AG08396 (cell line): ENCODE data around the gene UROC1.
A peak's percentile ranks its signal among the peaks of the same experiment; 100 is the strongest.

Experiments
- DNase-seq: peaks from one replicate; pipeline ENCODE4 v3.0.0; 2012; ENCODE audit warnings: low spot score, mixed read lengths

The UROC1 gene

DNA sequence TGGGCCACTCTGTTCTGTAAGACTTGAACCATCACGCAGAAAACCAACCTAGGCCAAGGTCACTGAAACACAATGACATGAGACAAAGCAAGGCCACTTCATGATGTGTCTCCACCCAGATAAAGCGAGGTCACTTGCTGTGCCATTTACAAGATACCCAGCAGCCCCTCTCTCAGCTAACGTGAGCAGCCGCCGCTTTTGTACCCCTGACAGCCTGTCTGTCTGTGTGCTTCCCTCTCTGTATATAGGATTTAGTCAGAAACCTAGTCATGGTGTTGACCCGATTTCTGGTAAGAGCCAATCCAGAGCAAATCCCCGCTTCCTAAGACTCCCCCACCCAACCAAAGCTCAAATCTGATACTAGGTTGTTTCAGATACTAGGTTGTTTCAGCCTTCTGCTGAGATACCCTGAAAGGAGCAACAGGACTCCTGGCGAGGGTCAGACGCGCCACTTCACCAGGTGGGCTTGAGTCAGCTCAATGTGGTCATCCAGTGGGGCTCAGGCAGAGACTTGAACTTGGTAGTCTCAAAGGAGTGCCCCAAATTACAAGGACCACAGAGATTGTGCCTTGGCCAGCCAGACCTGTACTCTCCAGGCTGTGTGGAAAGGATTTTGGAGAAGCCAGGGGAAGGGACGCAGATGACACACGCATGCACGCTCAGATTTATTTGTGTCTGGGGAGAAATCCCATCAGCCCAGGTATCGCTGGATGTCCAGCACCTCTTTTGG, 38.8 kb downstream of the UROC1 start:
- DNase-seq: no peak

DNA sequence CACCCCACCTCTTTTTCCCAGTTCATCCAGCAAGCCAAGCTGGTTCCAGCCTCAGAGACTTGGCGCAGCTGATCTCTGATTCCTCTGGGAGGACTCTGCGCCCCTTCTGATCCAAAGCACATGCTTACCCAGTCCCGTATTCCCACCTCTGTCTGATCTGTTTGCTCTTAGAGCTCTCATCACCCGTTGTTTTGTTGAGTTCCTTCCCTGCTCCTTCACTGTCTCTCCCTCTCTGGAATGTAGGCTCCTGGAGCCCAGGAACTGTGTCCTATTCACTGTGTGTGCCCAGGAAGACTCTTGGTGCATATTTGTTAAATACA, 40.6 kb downstream of the UROC1 start:
- DNase-seq: no peak

DNA sequence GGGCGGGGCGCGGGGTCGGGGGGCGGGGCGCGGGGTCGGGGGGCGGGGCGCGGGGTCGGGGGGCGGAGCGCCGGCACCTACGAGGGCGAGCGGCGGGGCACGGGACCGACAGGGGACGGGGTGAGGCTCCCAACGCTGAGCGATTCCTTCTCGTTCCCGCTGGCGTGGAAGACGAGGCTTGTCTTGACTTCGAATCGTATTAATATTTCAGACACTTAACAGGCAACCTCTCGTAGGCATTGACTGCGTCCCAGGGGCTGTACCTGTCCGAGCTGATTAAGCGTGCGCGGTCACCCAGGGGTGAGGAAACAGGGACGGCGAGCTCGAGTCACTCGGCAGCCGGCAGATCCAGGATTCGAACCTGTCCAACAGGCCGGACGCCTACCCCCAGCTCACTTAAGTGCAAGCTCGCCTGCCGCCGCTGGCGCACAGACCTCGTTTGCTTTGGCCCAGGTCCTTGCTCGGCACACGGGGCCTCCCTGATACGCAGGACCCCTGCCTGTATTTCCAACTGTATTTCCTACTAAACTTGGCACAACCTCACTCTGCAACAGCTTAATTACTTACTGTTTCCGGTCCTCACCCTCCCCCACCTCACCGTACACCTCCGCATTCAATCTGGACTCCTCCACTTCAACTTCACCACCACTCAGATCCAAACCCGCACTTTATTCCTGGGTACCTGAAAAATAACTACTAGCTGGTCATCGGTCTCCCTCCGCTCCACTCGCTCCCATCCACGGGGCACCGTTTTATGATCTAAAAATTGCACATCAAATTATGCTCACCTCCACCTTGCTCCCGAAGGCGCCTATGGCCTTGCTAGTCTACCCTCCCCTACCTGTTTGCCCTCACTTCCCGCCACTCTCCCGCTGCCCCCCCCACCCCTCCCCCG, 41.2 kb downstream of the UROC1 start:
- peak; percentile 35 for DNase-seq

DNA sequence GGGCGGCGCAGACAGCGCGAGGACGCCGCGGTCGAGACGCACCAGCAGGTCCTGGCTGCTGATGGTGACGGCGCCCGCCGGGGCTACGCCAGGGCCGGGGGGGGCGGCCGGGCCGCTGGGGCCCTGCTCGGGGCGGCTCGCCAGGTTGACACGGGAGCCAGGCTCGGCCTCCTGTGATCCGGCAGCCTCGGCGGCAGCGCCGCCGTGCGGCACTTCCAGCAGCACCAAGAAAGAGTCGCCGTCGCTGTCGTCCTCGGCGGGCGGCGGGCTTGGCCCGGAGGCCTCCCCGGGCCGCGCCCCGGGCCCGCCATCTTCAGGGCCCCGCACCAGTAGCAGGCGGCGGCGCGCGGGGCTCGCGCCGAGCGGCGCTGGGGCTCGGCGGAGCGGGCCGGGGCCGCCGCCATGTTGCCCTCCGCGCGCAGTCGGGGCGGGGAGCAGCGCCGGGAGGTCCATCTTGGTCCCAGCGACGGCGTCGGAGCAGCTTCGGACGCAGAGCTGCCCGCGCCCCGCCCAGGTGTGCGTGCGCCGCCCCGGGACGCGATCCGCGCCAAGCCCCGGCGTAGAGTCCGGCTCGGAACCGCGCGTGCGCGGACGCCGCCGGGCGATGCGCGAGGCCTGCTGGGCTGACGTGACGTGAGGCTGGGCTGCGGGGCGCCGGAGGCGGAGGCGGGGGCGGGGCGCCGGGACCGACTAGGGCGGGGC, 42.0 kb downstream of the UROC1 start, which contains the start of gene ZXDC:
Gene ZXDC, minus strand, starts transcription at position 479 of the 702 bp plus-strand sequence. Its CDS starts 26 bp downstream, at position 453.
- DNase-seq: peak; percentile 100

DNA sequence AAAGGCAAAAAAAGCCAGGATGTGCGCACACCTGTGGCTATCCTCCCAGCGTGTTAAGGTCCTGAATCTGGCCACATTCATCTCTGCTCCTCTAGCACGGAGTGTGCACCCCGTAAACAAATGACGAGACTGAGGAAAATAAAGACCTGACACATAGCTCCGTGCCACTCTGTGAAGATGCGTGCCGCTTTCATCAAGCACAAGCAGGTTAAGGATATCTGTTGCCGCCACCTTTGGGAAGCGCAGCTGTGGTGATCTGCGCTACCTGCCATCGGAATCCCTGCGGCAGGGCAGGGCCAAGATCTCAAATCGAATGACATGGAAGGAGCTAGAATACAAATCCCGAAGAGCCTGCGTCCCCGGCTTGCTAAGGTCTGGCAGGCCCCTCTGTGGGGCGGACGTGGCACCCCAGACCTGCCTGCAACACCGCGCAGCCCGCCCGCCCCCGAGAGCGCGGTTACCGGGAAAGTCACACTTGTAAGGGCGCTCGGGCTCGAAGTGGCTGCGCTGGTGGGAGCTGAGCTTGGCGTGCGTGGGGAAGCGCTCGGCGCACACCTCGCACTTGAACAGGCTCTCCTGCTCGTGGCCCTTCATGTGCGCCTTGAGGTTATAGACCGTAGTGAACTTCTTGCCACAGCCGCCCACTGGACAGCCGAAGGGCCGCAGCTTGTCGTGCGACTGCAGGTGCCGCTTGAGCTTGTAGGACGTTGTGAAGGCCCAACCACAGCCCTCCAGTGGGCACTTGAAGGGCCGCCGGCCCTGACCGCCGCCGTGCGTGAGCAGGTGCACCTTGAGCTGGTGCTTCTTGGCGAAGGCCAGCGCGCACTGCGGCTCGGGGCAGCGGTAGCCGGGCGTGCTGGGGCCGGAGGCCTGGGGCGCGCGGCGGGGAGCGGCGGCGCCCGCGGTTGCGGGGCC, 42.8 kb downstream of the UROC1 start:
- DNase-seq: peak; percentile 59

DNA sequence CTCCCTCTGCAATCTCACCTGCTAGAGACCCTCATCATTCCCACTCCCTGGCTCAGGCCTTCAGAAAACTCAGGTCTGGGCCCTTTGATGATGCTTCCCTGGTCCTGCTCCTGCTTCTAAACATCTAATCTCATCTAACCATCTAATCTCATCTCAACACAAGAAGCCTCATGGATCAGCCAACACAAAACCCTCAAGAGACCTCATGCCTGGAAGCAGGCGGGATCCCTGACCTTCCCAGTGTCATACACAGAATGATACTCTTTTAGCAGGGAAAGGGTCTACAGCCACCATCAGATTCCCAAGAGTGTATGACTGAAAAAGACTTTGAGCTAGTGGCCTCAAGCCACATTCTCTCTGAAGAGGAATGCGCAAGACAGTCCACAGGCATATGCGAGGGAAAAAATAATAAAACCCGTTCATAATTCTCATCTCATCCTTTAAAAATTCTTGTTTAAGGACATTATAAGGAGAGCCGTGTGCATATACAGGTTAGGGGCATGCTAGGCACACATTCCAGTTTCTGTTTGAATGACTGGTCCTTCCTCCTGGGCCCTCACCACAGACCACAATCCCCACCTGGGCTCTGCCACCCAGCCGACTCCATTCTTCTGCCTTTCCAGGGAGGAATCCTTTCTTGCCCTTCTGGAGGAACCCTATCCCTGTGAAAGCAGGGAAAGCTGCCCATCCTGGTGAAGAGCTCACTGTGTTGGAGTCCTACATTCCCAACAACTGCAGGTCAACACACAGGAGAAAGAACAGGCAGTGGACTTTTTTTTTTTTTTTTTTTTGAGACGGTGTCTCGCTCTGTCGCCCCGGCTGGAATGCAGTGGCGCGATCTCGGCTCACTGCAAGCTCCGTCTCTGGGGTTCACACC, 44.0 kb downstream of the UROC1 start:
- DNase-seq: no peak

DNA sequence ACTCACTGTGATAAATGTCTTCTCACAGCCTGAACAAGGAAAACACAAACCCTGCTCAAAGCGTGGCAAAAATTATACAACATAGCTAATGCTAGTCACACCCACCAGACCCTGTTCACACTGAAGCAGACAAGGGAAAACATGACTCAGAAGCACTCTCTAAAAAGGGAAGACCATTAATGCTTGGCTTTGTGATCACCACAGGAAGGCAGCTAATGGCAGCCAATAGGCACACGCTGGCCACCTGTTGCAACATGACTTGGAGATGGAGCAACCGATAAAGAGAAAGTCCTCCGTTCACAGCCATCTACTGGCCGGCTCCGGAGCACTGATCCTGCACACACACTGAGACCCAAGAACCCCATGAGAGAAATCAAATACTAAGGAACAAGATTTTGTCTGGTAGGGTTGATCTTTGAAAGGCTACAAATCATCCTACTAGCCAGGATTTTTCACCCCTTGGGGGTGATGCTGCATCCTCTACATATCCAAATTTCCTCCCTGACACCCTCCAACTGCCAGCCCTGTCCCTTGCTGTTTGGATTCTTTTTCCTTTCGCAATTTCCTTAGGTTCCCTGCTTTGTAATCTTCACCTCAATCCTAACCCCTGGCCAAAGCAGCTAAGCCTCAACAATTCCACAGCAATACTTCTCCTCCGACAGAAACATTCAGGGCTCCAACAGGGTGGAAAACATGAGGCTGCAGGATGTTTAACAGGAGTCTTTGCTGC, 45.1 kb downstream of the UROC1 start:
- DNase-seq: peak; percentile 76

DNA sequence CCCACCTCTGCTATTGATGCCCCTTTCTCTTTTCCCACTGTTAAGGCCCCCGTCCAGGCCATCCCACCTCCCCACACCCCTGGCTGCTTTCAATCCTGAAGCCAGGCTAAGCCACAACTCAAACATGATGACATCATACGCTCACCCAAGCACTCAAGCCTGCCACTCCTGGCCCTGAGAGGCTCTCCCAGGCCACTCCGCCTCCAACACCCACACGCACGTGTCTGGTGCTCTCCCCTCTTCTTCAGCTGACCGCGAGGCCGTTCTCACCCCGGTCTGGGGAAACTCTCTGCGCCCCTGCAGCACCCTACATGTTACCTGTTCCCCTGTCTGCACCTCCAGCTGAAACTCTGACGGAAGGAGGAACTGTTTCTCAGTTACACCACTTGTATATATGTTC, 48.1 kb downstream of the UROC1 start:
- no peak for DNase-seq

DNA sequence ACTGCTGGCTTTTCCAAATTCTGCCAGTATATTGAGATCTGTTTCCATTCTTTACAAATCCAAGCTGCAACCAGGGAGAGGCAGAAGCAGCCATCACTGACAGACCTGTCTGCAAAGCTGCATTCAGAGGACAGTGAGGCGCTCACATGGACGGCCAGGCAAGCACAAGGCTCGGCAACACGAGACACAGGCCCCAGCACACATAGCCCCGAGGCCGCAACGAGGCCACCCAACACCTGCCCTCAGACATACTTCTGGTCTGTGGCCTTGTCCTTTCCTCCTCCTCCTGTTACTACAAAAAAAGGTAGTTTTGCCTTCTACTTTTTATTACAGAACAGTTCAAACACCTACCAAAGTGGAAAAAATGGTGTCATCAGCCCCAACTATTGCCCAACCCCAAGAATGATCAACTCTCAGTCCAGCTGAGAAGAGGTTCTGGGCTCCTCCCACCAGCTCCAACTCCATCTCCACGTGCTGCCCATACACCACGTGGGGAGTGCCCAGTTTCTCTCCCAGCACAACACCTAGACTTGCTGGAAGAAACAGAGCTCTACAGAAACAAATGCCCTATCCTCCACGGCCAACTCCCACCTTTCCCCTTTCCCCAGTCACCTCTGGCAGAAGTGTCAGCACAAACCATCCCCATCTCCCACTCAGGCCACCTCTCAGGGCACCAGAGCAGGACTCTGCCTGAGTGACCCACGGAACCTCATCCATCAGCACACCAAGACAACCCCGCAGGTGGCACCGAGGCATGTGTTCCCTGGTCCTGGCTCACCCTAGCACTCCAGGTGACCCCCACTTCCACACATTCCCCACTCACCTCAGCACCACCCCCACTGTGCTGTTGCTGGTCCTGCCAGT, 49.3 kb downstream of the UROC1 start:
- peak; percentile 43 for DNase-seq

DNA sequence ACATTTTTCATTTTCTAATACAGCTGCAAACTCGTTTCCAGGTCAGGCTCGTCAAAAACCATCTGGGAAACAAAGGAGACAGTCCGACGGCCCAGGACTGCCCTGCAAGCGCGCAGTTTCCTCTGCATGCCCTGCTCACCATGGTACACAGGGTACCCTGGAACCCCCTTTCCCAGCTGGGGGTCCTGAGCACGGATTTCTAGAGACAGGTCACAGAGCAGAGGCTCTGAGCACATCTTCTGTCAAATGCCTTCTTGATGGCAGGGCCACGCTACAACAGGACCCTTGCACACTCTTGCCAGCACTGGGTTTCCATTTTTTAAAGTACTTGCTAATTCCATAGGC, 50.0 kb downstream of the UROC1 start:
- DNase-seq: no peak

DNA sequence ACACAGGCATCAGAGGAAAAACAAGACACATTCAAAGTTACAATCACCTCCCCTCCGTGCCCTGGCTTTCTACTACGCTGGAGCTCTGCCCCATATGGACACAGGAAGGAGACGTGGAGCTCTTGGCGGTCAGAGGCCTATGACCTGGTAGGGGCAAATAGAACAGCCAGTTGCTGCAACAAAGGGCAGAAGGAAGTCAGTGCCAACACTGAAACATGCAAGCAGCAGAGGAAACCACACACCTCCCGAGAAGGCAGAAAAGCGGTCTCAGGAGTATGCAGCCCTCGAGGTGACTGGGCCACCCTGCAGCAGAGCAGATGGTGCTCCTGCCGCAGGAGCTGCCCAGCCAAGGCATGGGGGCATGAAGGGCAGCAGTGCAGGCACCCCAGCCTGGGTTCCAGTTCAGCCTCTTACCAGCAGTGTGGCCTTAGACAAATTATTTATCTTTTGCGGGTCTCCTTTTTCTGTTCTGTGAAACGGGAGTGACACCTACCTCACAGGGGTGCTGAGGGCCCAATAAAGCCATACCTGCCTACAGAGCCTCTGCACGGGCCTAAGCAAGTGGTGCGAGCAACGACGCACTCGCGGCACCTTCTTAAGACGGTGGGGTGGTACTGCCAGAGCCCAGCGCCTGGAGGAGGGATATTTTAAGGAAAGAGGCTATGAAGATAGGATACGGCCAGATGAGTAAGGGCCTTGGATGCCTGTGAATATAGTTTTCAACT, 50.5 kb downstream of the UROC1 start:
- DNase-seq: no peak

DNA sequence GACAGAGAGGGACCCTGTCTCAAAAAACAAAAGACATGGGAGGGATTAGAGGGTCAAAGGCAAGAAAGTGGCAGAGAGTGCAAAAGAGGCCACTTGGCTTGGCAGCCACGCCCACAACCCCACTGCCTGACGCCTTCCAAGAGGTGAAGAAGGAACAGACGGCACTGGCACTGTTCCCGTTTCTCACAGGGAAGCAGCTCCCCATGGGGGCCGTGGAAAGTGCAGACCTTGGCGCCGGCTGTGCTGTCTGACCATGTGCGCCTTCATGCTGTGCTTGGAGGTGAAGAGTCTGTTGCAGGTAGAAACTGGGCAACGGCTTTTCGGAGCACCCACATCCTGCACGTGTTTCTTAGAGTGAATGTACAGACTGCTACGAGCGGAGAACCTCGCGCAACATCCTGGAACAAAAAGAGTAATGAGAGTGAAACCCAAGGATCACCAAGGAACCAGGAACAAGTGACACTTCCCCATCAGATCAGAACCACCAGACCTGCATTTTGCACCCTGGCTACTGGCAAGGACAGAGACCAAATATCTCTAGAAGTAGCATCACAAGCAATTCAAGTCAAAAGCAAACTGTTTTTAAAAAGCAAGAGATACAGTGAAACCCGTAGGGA, 51.5 kb downstream of the UROC1 start:
- DNase-seq: no peak

DNA sequence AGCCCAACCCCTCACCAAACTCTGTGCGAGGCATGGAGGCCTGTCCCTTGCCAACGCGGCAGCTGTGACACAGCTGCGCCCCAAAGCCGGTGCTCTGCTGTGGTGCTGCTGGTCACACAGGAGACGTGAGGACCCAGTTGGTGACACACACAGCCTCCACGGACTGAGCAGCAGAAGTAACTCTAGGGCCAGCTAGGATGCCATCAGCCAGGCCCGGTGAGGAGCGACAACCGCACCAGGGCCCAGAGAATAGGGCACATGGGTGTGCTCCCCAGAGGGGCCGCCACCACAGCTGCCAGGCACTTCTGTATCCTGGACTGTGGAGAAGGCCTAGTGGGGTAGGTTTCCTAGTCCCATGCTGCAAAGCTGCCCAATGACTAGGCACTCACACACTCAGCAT, 52.6 kb downstream of the UROC1 start:
- no peak for DNase-seq

DNA sequence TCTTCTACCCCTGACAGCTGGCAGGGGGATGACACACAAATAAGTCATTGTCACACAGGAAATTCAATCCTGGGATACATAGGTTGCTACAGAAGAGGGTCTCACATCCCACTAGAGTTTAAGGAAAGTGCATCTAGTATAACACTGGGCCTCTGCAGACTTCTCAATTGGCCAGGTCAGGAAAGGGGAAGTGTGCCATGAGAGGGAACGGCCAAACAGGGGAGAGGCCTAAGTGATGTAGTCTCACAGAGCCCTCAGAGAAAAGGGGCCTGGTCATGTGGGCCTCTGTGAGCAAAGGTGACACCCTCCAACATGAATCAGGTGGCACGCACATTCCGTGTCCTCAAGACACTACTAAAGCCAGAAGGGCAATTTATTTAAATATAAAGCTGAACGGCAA, 53.1 kb downstream of the UROC1 start:
- DNase-seq: no peak

DNA sequence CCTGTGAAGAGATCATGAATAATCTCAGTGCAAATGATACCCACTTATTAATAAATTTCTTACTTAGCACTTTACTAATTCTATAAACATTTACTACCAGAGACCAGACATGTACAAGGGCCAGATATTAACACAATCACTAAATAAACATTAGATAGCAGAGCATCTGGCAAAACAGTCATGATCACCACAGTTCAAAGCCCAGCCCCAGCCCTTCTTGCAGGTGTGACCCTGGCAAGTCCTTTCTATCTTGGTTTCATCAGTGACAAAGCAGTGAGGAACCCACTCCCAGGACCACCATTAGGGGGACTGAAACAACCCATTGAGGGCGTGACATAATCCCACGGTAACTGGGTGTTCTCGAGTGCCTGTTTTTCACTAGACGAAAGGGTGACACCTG, 53.5 kb downstream of the UROC1 start:
- DNase-seq: no peak

DNA sequence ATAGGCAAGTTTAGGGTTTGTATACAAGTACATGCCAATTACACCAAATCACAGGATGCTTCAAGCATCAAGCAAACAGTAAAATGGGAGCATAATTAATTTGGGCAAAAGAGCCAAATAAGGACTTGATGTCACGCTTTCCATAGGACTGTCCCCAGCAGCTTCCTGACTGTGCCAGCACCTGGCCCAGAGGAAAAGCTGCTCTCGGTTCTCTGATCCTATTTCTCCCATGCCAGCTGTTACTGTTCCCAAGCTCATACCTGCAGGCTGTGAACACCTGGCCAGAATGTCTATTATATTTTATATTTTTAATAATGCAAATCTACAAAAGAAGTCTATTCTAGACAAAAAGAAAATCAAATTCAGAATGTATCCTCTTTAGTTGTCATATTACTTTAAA, 54.1 kb downstream of the UROC1 start:
- DNase-seq: no peak

DNA sequence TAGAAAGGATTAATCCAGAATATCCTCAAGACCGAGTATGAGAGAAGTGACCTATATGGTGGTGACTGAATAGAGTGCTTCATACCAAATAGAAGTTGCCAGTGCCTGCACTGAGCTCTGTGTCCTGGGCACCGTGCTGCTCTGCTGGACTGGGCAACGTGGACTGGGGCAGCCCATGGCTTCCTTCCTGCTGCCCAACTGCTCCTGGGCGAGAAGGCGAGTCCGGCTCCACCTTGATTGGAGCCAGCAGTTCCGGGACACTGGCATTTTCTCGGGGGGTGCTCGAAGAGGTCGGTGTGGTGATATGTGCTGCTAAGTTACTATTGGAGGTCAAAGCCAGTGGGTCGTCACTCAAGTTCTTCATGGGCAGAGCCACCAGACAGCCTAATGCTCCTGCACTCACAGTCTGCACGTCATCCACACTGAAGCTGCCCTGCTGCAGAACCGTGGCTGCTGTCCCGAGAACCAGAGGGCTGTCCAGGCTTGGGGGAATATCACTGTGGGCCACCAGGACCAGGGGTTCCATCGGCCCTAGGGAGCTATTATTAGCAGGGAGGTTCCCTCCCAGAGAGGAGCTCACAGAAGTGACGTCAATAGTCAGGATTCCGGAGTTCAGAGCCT, 56.0 kb downstream of the UROC1 start:
- no peak for DNase-seq

DNA sequence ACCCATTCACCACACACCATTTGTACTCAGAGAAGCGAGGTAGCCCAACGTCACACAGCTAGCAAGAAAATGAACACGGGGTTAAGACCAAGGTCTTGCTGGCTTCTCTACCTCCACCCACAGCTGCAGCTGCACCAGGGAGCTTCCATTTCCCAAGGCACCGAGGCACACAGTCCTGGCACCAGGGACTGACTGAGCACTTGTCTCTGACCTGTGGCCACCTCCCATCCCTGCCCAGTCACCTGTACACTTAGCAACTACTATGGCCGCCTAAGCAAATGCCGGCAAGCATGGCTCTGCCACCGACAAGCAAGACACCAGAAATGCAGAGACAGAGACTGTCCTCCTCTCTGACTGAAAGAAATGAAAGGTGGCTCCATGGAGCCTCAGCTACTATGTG, 57.2 kb downstream of the UROC1 start:
- DNase-seq: no peak
